ENCODE data around the gene CCND1. TPM values are rescaled to one million over a fixed set of nuclear protein-coding genes. Genes with fewer than 3 reads are reported as not detected.

The CCND1 gene
- total RNA-seq, 2 experiments from 2014 or later, result 0.44 TPM; not detected in 1

GRCh38 chr11:69614085-69614484 lies 26.9 kb upstream of the CCND1 start:
- Histone ChIP-seq H3K4me3 (ENCODE audit: low read depth, low read length, poor library complexity, severe bottlenecking) (no peak overlapping the region), H3K4me2 (ENCODE audit: low read length) (no peak overlapping the region), H2AFZ (ENCODE audit: low read length) (no peak overlapping the region), H3K79me2 (ENCODE audit: insufficient read depth, low read depth, low read length) (no peaks in the 10 kb centered on the region), H3K9me2 (ENCODE audit: insufficient read depth, low read length) (no peaks in the 10 kb centered on the region), H3K4me1 (ENCODE audit: insufficient read depth, low read length, poor library complexity, severe bottlenecking) (no peaks in the 10 kb centered on the region), H3K27ac (ENCODE audit: low read depth, low read length, poor library complexity, severe bottlenecking) (no peak overlapping the region), H3K9me3 (ENCODE audit: low read length) (no peaks in the 10 kb centered on the region), H3K36me3 (ENCODE audit: insufficient read depth, low read length) (no peaks in the 10 kb centered on the region), H4K20me1 (ENCODE audit: insufficient read depth, low read length) (no peaks in the 10 kb centered on the region)
- POLR2A ChIA-PET, result interaction anchor here (0.6 kb wide), 1 partner anchor 10 kb away, joined by 3 read pairs; no protein-coding TSS in a partner anchor
- BruUV-seq (replicated peaks), result no TSS peak
- intact Hi-C loops (cut with micrococcal nuclease; ENCODE audit: unreplicated experiment), result no loop called here
- no peak for DNase-seq (ENCODE audit: low spot score)
- CTCF ChIA-PET (ENCODE audit: unreplicated experiment), result no interaction called here
- TF ChIP-seq CTCF (conservative IDR thresholded peaks at IDR 0.05; ENCODE audit: low read length) (no peak), EZH2phosphoT487 (IDR thresholded peaks at IDR 0.05; ENCODE audit: borderline replicate concordance, low read depth, low read length) (no peak)

GRCh38 chr11:69615545-69616278 lies 25.2 kb upstream of the CCND1 start:
- Histone ChIP-seq H3K27ac (ENCODE audit: low read depth, low read length, poor library complexity, severe bottlenecking) (no peak overlapping the region), H2AFZ (ENCODE audit: low read length) (no peak overlapping the region), H3K9me2 (ENCODE audit: insufficient read depth, low read length) (no peaks in the 10 kb centered on the region), H3K79me2 (ENCODE audit: insufficient read depth, low read depth, low read length) (no peaks in the 10 kb centered on the region), H3K9me3 (ENCODE audit: low read length) (no peaks in the 10 kb centered on the region), H4K20me1 (ENCODE audit: insufficient read depth, low read length) (no peaks in the 10 kb centered on the region), H3K4me2 (ENCODE audit: low read length) (no peak overlapping the region), H3K4me1 (ENCODE audit: insufficient read depth, low read length, poor library complexity, severe bottlenecking) (no peaks in the 10 kb centered on the region), H3K4me3 (ENCODE audit: low read depth, low read length, poor library complexity, severe bottlenecking) (no peak overlapping the region), H3K36me3 (ENCODE audit: insufficient read depth, low read length) (no peaks in the 10 kb centered on the region)
- no peak for DNase-seq (ENCODE audit: low spot score)
- ChIA-PET CTCF (ENCODE audit: unreplicated experiment) (no interaction called here), POLR2A (no interaction called here)
- intact Hi-C loops (cut with micrococcal nuclease; ENCODE audit: unreplicated experiment), result no loop called here
- TF ChIP-seq EZH2phosphoT487 (IDR thresholded peaks at IDR 0.05; ENCODE audit: borderline replicate concordance, low read depth, low read length), result no peak
- TF ChIP-seq CTCF (conservative IDR thresholded peaks at IDR 0.05; ENCODE audit: low read length), result no peak
- BruUV-seq (replicated peaks), result no TSS peak

GRCh38 chr11:69617220-69617619 lies 23.7 kb upstream of the CCND1 start:
- no TSS peak for BruUV-seq (replicated peaks)
- no peak overlapping the region for H3K27ac ChIP-seq (ENCODE audit: low read depth, low read length, poor library complexity, severe bottlenecking)
- CTCF ChIA-PET (ENCODE audit: unreplicated experiment), result no interaction called here
- intact Hi-C loops (cut with micrococcal nuclease; ENCODE audit: unreplicated experiment), result no loop called here
- POLR2A ChIA-PET, result interaction anchor here (0.6 kb wide), 1 partner anchor 12 kb away, joined by 4 read pairs; no protein-coding TSS in a partner anchor
- no peaks in the 10 kb centered on the region for H3K36me3 ChIP-seq (ENCODE audit: insufficient read depth, low read length)
- TF ChIP-seq EZH2phosphoT487 (IDR thresholded peaks at IDR 0.05; ENCODE audit: borderline replicate concordance, low read depth, low read length) (no peak), CTCF (conservative IDR thresholded peaks at IDR 0.05; ENCODE audit: low read length) (no peak)
- H3K9me3 ChIP-seq (ENCODE audit: low read length), result no peaks in the 10 kb centered on the region
- H3K4me3 ChIP-seq (ENCODE audit: low read depth, low read length, poor library complexity, severe bottlenecking), result no peak overlapping the region
- no peaks in the 10 kb centered on the region for H3K4me1 ChIP-seq (ENCODE audit: insufficient read depth, low read length, poor library complexity, severe bottlenecking)
- no peaks in the 10 kb centered on the region for H4K20me1 ChIP-seq (ENCODE audit: insufficient read depth, low read length)
- no peak for DNase-seq (ENCODE audit: low spot score)
- no peak overlapping the region for H2AFZ ChIP-seq (ENCODE audit: low read length)
- H3K79me2 ChIP-seq (ENCODE audit: insufficient read depth, low read depth, low read length), result no peaks in the 10 kb centered on the region
- no peaks in the 10 kb centered on the region for H3K9me2 ChIP-seq (ENCODE audit: insufficient read depth, low read length)
- no peak overlapping the region for H3K4me2 ChIP-seq (ENCODE audit: low read length)

Measured in OCI-LY7 (cell line).